GM10266 (cell line): ENCODE results near the gene DGKB.

ENCODE experiments used
- DNase-seq: peaks from one replicate; pipeline ENCODE4 v3.0.0; 2012; ENCODE audit errors: extremely low spot score
- TF ChIP-seq, protein P1 (sequence below): IDR thresholded peaks from 2 replicates; pipeline ENCODE4 v1.5.1; 2012; ENCODE audit warnings: mild to moderate bottlenecking, low read depth; ENCODE audit not compliant: control insufficient read depth, insufficient read depth; ENCODE audit errors: missing control alignments

Gene DGKB

GRCh38 chr7:14158111-14158510 is 744.4 kb downstream of the DGKB start:
- TF ChIP-seq, protein P1, sequence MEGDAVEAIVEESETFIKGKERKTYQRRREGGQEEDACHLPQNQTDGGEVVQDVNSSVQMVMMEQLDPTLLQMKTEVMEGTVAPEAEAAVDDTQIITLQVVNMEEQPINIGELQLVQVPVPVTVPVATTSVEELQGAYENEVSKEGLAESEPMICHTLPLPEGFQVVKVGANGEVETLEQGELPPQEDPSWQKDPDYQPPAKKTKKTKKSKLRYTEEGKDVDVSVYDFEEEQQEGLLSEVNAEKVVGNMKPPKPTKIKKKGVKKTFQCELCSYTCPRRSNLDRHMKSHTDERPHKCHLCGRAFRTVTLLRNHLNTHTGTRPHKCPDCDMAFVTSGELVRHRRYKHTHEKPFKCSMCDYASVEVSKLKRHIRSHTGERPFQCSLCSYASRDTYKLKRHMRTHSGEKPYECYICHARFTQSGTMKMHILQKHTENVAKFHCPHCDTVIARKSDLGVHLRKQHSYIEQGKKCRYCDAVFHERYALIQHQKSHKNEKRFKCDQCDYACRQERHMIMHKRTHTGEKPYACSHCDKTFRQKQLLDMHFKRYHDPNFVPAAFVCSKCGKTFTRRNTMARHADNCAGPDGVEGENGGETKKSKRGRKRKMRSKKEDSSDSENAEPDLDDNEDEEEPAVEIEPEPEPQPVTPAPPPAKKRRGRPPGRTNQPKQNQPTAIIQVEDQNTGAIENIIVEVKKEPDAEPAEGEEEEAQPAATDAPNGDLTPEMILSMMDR = no peak
- DNase-seq = no peak

DNA sequence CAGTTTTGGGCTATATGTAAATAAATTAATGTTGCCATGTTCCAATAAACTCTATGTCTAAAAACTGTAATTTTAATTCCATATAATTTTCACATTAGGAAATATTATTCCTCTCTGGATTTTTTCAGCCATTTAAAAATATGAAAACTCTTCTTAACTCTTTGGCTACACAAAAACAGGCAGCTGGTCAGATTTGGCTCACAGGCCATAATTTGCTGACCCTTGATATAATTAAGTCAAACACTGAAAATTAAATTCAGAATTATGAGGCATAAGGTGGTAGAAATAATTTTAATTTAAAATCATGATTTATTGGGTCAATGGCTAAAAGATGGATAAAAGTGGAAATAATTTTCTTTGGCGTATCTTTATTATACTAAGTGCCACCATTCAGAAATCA is 746.1 kb downstream of the DGKB start:
- TF ChIP-seq, protein P1 = no peak
- no peak for DNase-seq

GRCh38 chr7:14148974-14149373 is 753.6 kb downstream of the DGKB start:
- TF ChIP-seq, protein P1 = no peak
- no peak for DNase-seq

DNA sequence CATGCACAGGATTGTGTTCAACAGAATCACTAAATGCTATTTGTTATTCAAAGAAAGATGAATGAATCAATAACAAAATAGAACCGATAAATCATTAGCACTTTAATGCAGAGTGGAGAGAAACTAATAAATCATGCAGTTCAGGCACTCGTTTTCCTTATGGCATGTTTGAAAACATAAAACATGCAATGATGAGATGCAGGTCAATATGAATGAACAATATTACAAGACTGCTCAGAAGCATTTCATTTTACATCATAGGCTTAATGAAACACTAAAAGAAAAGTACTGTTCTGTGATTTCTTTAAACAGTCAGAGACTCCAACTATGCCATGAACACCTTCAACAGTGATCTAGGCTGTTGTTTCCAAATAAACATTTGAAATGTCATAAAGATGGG is 755.0 kb downstream of the DGKB start:
- no peak for DNase-seq
- TF ChIP-seq, protein P1 = no peak

GRCh38 chr7:14144538-14144937 is 758.0 kb downstream of the DGKB start:
- no peak for DNase-seq
- TF ChIP-seq, protein P1 = no peak

GRCh38 chr7:14144109-14144508 is 758.4 kb downstream of the DGKB start:
- TF ChIP-seq, protein P1 = no peak
- DNase-seq = no peak

GRCh38 chr7:14137676-14138075 is 764.9 kb downstream of the DGKB start:
- TF ChIP-seq, protein P1 = no peak
- DNase-seq = no peak
